Retinal pigment epithelial cell (primary cell): ENCODE measurements around the gene ESRRA.

ENCODE experiments used
- DNase-seq: peaks from one replicate; pipeline ENCODE4 v3.0.0-alpha.2; 2010; ENCODE audit warnings: low read depth
- H3K4me3 ChIP-seq: 2 replicates; pipeline ENCODE4 v1.5.1; 2011; ENCODE audit warnings: mild to moderate bottlenecking, low read length, control low read depth, moderate library complexity
- TF ChIP-seq, protein P1 (sequence below): conservative IDR thresholded peaks from 2 replicates; pipeline ENCODE4 v1.5.1; 2011; ENCODE audit warnings: low read depth, low read length, control low read depth, inconsistent platforms

ESRRA gene

DNA sequence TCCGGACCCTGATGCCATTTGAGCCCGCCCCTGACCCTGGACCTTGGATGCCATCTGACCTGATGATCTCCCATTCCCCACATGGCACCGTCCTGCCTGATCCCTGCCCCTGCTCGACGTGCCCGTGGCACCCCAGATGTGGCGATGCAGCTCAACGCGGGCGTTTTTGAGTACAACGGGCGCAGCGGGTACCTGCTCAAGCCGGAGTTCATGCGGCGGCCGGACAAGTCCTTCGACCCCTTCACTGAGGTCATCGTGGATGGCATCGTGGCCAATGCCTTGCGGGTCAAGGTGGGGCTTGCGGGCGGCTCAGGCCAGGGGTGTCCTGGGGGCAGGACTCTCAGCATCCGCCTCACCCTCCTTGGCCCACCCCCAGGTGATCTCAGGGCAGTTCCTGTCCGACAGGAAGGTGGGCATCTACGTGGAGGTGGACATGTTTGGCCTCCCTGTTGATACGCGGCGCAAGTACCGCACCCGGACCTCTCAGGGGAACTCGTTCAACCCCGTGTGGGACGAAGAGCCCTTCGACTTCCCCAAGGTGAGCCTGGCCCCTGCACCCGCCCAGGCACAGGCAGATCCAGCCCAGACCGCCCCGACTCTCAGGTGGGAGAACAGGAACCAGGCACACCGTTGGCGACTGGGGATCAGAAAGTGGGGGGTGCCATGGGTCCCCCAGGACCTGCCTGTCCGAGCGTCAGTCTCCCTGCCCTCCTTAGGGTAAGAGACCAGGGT lies 42.9 kb upstream of the ESRRA start:
- TF ChIP-seq, protein P1, sequence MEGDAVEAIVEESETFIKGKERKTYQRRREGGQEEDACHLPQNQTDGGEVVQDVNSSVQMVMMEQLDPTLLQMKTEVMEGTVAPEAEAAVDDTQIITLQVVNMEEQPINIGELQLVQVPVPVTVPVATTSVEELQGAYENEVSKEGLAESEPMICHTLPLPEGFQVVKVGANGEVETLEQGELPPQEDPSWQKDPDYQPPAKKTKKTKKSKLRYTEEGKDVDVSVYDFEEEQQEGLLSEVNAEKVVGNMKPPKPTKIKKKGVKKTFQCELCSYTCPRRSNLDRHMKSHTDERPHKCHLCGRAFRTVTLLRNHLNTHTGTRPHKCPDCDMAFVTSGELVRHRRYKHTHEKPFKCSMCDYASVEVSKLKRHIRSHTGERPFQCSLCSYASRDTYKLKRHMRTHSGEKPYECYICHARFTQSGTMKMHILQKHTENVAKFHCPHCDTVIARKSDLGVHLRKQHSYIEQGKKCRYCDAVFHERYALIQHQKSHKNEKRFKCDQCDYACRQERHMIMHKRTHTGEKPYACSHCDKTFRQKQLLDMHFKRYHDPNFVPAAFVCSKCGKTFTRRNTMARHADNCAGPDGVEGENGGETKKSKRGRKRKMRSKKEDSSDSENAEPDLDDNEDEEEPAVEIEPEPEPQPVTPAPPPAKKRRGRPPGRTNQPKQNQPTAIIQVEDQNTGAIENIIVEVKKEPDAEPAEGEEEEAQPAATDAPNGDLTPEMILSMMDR, result no peak

DNA sequence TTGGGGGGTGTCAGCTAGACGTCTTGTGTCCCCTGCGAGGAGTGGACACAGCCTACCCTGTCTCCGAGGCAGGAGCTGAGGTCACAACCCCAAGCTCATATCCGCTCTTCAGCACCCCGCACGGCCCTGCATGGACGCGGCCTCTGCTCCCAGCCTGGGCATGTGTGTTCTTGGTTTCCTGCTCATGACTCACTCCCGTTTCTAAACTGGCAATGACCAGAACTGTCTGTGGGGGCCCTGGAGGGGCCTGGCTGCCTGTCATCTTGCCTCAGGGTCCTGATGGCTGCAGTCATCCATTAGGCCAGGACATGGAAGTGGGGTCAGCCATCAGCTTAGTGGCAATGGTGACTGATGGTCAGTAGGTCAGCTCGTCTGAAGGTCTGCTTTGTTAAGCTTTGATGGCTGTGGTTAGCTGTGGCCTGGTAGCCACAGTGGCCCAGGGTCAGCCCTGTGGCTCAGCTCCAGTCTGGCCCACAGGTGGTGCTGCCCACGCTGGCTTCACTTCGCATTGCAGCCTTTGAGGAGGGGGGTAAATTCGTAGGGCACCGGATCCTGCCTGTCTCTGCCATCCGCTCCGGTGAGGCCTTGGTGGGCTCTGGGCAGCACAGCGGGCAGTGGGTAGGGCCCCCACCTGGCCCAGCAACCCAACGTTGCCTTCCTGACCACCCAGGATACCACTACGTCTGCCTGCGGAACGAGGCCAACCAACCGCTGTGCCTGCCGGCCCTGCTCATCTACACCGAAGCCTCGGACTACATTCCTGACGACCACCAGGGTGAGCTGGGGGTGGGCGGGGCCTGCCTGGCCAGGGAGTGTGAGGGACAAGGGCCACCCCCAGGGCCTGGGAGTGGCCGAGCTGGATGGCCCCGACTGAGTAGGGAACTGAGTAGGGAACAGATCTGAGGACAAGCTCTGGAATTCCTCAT lies 42.0 kb upstream of the ESRRA start:
- TF ChIP-seq, protein P1, result no peak
- no peak for DNase-seq

More for the DNA sequence above, 42.9 kb upstream of the ESRRA start:
- no peak overlapping the region for H3K4me3 ChIP-seq
- no peak for DNase-seq

DNA sequence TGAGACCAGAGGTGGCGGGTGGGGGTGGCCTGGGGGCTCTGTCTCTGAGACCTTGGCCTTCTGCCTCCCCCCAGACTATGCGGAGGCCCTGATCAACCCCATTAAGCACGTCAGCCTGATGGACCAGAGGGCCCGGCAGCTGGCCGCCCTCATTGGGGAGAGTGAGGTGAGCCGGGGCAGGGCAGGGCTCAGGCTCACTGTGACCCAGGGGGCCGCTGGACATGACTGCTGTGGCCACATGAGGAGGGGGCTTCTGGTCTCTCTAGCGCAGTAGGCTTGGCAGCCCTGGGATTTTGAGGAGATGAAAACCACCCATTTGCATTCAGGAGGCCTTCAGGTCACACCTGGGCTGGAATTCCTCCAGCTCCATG lies 41.4 kb upstream of the ESRRA start:
- TF ChIP-seq, protein P1, result no peak
- DNase-seq, result no peak
- H3K4me3 ChIP-seq, result no peak overlapping the region

More for the DNA sequence above, 42.0 kb upstream of the ESRRA start:
- H3K4me3 ChIP-seq, result no peak overlapping the region

DNA sequence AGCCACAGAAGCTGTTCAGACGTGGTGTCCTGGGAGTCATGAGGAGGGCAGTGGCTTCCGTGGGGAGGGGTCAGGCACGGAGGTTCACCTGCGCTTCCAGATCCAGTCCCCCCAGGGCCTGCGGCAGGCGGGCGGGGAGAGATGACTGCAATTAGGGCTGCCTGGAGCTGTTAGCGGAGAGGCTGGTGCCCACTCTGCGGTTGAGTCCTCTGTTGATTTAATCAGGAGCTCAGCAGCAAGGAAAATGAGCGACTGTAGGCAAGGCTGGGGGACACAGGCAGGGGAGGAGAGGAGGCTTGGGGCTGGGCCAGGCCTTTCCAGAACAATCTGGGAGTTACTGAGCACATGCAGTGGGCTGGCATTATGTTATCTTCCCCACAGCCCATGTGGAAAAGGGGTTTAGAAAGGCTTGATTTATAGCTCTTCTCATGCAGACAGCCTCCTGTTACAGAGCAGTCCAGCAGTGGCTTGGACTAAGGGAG lies 40.9 kb upstream of the ESRRA start:
- DNase-seq, result no peak
- TF ChIP-seq, protein P1, result no peak
- H3K4me3 ChIP-seq, result no peak overlapping the region

DNA sequence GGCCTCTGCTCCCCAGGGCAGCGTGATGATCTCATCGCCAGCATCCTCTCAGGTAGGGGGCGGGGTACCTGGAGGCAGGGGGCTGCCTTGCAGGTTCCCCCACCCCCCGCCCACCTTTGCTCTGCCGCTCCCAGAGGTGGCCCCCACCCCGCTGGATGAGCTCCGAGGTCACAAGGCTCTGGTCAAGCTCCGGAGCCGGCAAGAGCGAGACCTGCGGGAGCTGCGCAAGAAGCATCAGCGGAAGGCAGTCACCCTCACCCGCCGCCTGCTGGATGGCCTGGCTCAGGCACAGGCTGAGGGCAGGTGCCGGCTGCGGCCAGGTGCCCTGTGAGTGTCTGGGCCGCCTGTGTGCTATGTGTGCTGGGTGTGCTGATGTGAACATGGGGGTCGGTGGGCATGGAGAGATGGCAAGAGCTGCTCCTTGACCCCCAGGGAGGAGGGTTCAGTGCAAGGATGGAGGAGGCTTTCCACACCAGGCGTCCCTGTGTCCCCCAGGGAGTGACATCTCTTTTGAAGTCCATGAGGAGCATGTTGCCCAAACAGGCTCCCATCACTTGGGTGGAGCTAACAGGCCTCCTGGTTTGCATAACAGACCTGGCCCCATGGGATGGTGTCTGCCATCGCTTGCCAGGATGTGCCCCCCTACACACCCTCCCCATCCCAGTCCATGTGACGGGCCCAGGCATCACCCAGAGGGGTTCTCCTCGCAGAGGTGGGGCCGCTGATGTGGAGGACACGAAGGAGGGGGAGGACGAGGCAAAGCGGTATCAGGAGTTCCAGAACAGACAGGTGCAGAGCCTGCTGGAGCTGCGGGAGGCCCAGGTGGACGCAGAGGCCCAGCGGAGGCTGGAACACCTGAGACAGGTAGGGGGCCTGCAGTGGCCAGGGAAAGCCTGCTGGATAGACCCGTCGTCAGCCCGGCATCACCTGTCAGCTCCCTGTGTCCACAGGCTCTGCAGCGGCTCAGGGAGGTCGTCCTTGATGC lies 39.9 kb upstream of the ESRRA start:
- no peak overlapping the region for H3K4me3 ChIP-seq
- DNase-seq, result no peak
- TF ChIP-seq, protein P1, result no peak

DNA sequence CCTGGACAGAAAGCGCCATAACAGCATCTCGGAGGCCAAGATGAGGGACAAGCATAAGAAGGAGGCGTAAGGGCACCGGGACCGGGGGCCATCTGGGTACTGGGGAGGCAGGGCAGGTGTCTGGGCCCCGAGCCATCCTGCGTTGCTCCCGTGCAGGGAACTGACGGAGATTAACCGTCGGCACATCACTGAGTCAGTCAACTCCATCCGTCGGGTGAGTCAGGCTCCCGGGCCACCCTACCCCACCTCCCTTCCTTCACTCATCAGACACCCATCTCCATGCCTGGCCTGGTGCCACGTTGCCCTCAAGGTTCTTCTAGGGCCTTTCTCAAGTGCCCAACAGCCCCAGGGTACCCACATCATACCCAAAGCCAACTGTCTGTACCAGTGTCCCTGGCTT lies 39.0 kb upstream of the ESRRA start:
- TF ChIP-seq, protein P1, result no peak
- DNase-seq, result no peak
- no peak overlapping the region for H3K4me3 ChIP-seq
